Endometrial microvascular endothelial cells (primary cell): ENCODE data around the gene RIC3. TPM values are rescaled to one million over a fixed set of nuclear protein-coding genes. Genes with fewer than 3 reads are reported as not detected.

Experiments used
- in situ Hi-C: cut with HindIII; loops from 2 replicates; pipeline ENCODE4 v1.10.0; 2017; ENCODE audit warnings: low sequenced_read_pairs, low pct_unique_long_range_greater_than_20kb; ENCODE audit errors: inconsistent ontology term
- total RNA-seq: library from RNA; depleted of rRNA; stranded (reverse); fragments of >200 nt; gene quantifications from one replicate; pipeline ENCODE4 v1.2.3, GENCODE V29; 2015; ENCODE audit errors: inconsistent ontology term

The RIC3 gene
- total RNA-seq, 1 donor from 2014 or later = not detected

DNA sequence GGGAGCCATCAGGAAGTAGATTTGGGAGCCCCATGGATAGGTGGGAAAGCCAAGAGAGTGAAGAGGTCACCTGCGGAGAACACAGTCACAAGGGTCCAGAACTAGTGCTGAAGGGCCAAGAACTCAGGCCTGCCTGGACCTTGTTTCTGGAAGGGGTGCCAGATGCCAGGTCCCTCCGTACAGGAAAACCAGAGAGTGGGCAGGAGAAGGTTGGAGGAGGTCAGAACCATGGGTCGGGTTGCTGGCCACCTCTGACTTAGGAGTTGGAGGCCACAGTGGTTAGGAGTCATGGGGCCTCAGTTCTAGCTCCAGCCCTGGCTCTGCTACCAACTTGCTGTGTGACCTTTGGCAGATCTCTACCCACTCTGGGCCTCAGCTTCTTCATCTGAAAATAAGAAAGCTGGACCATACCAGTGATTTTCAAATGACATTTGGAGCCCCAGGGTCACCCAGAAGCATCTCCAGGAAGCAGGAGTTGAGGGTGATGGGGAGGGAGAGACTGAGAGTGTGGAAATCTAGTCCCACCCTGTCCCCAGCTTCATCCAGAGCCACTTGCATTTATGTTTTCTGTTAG lies 108.6 kb downstream of the RIC3 start:
- in situ Hi-C loops = no loop called here

DNA sequence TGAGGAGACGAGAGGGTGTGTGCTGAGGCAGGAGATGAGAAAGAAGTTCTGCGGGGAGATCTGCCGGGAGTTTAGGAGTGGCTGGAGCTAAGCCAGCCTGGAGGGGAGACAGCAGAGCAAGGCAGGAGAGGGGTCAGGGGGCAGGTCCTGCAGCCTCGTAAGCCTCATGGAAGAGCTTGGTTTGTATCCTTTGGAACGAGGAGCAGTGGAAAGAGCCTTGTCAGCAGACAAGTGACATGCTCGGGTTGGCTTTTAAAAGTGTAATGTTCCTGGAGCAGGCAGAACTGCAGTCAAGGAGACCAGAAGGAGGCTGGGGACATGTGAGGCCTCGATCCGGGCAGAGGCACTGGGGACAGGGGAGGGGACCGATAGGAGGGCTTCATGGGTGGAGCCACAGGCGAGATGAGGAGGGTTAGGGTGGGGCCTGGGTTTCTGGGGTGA lies 109.2 kb downstream of the RIC3 start:
- in situ Hi-C loops = no loop called here

GRCh38 chr11:8059030-8059429 lies 109.8 kb downstream of the RIC3 start:
- in situ Hi-C loops = no loop called here

DNA sequence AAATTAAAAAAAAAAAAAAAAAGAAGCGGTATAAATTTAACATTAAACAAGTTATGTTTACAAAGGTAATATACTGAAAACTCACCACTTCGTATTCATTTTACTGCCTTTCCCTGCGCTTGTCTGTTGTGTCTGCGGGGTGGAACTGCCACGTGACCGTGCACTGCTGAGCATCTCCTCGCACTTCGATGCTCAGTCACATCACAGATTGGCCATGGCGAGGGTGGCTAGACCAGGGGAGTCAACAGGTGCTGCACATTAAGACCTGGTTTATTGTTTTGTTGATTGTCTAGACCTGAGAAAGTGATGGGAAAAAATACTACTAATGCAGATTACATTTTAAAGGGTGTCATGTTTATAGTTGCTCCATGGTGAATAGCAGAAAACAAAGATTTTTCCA lies 110.6 kb downstream of the RIC3 start:
- in situ Hi-C loops = no loop called here

DNA sequence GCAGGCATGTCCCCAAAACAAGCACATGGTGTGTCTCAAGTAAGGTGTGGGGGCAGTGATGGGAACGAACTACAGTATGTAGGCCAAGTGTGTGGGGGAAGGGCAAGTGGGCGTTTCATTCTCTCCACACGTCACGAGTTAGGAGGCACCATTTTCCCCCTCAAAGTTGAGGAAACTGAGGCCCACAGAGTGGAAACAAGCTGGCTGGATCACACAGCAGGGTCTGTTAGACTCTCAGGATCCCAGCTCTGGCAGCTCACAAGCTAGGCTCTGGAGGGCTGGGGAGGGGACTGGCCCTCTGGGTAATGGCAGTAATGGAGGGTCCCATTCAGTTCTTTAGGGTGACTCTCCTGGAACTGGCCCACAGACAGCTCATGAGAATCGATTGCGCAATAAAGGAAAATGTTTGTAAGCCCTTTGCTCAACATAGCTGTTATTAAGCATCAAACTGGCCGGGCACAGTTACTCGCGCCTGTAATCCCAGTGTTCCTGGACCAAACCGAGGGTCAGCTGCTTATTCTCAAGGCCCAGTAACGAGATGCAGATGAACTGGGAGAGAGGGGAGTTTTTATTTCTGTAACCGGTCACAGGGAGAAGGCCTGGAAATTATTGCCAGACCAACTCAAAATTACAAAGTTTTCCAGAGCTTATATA lies 111.9 kb downstream of the RIC3 start:
- in situ Hi-C loops = no loop called here

Other genes with a start within 250 kb of the RIC3 start
- gene OR10A6, start 237.8 kb downstream of the RIC3 start, total RNA-seq = not detected
- not detected for gene OR10A3, start 227.3 kb downstream of the RIC3 start, total RNA-seq
- not detected for gene NLRP10, start 203.6 kb downstream of the RIC3 start, total RNA-seq
- gene EIF3F, start 181.7 kb downstream of the RIC3 start, total RNA-seq = 238 TPM
- gene TUB, start 87.8 kb downstream of the RIC3 start, total RNA-seq = 0.37 TPM
- gene LMO1, start 94.9 kb upstream of the RIC3 start, total RNA-seq = not detected